Tibial nerve (tissue), 4 donors: ENCODE measurements around the gene NEXN. TPM values are rescaled to one million over a fixed set of nuclear protein-coding genes. Genes with fewer than 3 reads are reported as not detected.

ENCODE experiments used
- DNase-seq, 2 donors: peaks; one replicate each; pipeline ENCODE4 v3.0.0-alpha.2; 2019; ENCODE audit warnings: low spot score in 2 of 2
- H3K27ac ChIP-seq, 4 donors: fragments of 200-600 bp; sonication (generic) in 3 of 4; one replicate each; pipeline ENCODE4 v1.5.1; 2017 to 2019; ENCODE audit warnings: mild to moderate bottlenecking in 1 of 4
- H3K27me3 ChIP-seq, 2 donors: fragments of 200-600 bp; sonication (generic) in 1 of 2; one replicate each; pipeline versions ENCODE4 v1.5.1 to v1.6.0; 2017 to 2019
- H3K36me3 ChIP-seq, 3 donors: fragments of 200-600 bp; sonication (generic); one replicate each; pipeline ENCODE4 v1.5.1; 2018 to 2019
- H3K4me1 ChIP-seq, 4 donors: fragments of 200-600 bp; sonication (generic) in 3 of 4; one replicate each; pipeline ENCODE4 v1.5.1; 2017 to 2019
- H3K4me3 ChIP-seq, 4 donors: fragments of 200-600 bp; sonication (generic) in 3 of 4; one replicate each; pipeline ENCODE4 v1.5.1; 2017 to 2019; ENCODE audit warnings: mild to moderate bottlenecking in 1 of 4, moderate library complexity in 1 of 4
- H3K9me3 ChIP-seq, 4 donors: fragments of 200-600 bp; sonication (generic) in 3 of 4; one replicate each; pipeline ENCODE4 v1.5.1; 2017 to 2019
- EP300 ChIP-seq, 2 donors: sonication (generic); formaldehyde crosslinking; IDR thresholded peaks; one replicate each; pipeline ENCODE4 v1.6.1; 2017; ENCODE audit warnings: antibody characterized with exemption in 2 of 2, mild to moderate bottlenecking in 1 of 2
- POLR2A ChIP-seq, 2 donors: fragments of 450-650 bp; IDR thresholded peaks; one replicate each; pipeline ENCODE4 v1.6.1; 2017; ENCODE audit warnings: antibody characterized with exemption in 2 of 2, mild to moderate bottlenecking in 2 of 2, moderate library complexity in 2 of 2
- WGBS, 2 donors: methylation state at CpG; one replicate each; pipeline ENCODE4 v1.1.5; 2018; 5-methylcytosine and 5-hydroxymethylcytosine counted together
- total RNA-seq, 4 donors: library from RNA; depleted of rRNA; stranded (reverse); fragments of >200 nt; gene quantifications; one replicate each; pipeline ENCODE4 v1.1.0, GENCODE V29; 2016
- TF ChIP-seq, protein P1 (sequence below), 5 experiments: fragments of 200-600 bp in 3 of 5; fragments of 450-650 bp in 2 of 5; sonication (generic) in 3 of 5; IDR thresholded peaks; one replicate each; pipeline ENCODE4 v1.5.1; 2016 to 2019; ENCODE audit warnings: antibody characterized with exemption in 5 of 5, mild to moderate bottlenecking in 3 of 5, moderate library complexity in 2 of 5

NEXN gene
- total RNA-seq, 4 donors from 2014 or later = 18.0 to 22.8 (median 20.5) TPM

DNA sequence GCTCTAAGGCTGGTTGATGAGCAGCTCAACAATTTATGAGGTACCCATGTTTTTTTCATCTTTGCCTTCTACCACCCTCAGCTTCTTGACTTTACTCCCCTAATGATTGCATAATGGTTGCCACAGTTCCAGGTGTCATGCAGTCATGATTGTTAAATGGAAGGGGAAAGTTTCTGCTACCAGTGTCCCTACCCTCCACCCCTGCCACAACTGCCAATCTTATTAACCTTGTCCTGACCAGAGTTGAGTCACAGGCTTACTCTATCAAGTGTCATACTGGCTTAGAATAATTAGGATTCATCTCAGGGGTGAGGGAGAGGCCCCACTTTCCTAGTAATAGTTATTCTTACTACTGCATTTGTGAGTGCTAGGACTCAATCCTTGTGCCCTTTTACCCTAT lies 98.4 kb downstream of the NEXN start:
- H3K9me3 ChIP-seq = no peaks in the 10 kb centered on the region
- H3K27me3 ChIP-seq = no peaks in the 10 kb centered on the region
- H3K4me1 ChIP-seq = peaks cover 0 to 21% (median under 1%) of the 10 kb centered on the region in 4 donors
- no peak for TF ChIP-seq EP300 (IDR thresholded peaks at IDR 0.05)
- no peak for TF ChIP-seq POLR2A (IDR thresholded peaks at IDR 0.05)
- no peak overlapping the region for H3K27ac ChIP-seq
- H3K4me3 ChIP-seq = no peak overlapping the region
- no peak for DNase-seq
- peaks cover 0 to 5% (median 0%) of the 10 kb centered on the region in 3 donors for H3K36me3 ChIP-seq

DNA sequence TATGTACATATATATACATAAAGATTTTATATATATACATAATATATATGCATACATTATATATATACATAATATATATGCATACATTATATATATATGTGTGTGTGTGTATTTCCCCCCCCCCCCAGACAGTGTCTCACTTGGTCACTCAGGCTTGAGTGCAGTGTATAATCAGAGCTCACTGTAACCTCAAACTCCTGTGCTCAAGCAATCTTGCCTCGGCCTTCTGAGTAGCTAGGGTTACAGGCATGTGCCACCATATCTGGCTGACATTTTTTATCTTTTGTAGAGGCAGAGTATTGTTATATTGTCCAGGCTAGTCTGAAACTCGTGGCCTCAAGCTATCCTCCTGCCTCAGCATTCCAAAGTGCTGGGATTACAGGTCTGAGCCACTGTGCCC lies 99.5 kb downstream of the NEXN start:
- Histone ChIP-seq H3K27ac (no peak overlapping the region), H3K27me3 (no peaks in the 10 kb centered on the region), H3K4me1 (peaks cover 0 to 20% (median 0%) of the 10 kb centered on the region in 4 donors), H3K36me3 (peaks cover 0 to 10% (median 0%) of the 10 kb centered on the region in 3 donors), H3K9me3 (no peaks in the 10 kb centered on the region), H3K4me3 (no peak overlapping the region)
- 76 to 91% methylated on average over 2 of the region's 2 CpGs for WGBS, 2 donors
- DNase-seq = no peak
- TF ChIP-seq, protein P1, sequence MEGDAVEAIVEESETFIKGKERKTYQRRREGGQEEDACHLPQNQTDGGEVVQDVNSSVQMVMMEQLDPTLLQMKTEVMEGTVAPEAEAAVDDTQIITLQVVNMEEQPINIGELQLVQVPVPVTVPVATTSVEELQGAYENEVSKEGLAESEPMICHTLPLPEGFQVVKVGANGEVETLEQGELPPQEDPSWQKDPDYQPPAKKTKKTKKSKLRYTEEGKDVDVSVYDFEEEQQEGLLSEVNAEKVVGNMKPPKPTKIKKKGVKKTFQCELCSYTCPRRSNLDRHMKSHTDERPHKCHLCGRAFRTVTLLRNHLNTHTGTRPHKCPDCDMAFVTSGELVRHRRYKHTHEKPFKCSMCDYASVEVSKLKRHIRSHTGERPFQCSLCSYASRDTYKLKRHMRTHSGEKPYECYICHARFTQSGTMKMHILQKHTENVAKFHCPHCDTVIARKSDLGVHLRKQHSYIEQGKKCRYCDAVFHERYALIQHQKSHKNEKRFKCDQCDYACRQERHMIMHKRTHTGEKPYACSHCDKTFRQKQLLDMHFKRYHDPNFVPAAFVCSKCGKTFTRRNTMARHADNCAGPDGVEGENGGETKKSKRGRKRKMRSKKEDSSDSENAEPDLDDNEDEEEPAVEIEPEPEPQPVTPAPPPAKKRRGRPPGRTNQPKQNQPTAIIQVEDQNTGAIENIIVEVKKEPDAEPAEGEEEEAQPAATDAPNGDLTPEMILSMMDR (IDR thresholded peaks at IDR 0.05) = no peak
- no peak for TF ChIP-seq POLR2A (IDR thresholded peaks at IDR 0.05)
- no peak for TF ChIP-seq EP300 (IDR thresholded peaks at IDR 0.05)

DNA sequence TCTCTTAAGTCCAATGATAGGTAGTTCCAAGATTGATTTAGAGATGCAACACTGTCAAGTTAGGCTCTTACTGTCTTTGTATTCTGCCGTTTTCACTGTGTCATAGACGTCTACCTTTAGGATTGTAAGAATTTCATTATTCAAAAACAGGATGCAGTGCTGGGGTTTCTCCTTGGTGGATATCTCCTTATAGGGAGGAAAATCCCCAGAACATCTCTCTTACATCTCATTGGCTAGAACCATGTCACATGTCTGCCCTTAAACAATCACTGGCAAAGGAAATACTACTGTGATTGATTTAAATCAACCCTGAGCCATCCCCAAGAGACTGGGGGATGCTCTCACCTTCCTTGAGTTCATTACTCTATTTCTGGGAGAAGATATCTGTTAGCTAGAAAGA lies 101.3 kb downstream of the NEXN start:
- Histone ChIP-seq H3K4me1 (peaks cover 0 to 8% (median 0%) of the 10 kb centered on the region in 4 donors), H3K27ac (no peak overlapping the region), H3K9me3 (no peaks in the 10 kb centered on the region), H3K27me3 (no peaks in the 10 kb centered on the region), H3K4me3 (no peak overlapping the region), H3K36me3 (peaks cover 0 to 16% (median 3%) of the 10 kb centered on the region in 3 donors)
- no peak for TF ChIP-seq POLR2A (IDR thresholded peaks at IDR 0.05)
- TF ChIP-seq EP300 (IDR thresholded peaks at IDR 0.05) = no peak
- TF ChIP-seq, protein P1 (IDR thresholded peaks at IDR 0.05) = no peak
- no peak for DNase-seq
- 88 to 90% methylated on average over 2 of the region's 2 CpGs for WGBS, 2 donors

DNA sequence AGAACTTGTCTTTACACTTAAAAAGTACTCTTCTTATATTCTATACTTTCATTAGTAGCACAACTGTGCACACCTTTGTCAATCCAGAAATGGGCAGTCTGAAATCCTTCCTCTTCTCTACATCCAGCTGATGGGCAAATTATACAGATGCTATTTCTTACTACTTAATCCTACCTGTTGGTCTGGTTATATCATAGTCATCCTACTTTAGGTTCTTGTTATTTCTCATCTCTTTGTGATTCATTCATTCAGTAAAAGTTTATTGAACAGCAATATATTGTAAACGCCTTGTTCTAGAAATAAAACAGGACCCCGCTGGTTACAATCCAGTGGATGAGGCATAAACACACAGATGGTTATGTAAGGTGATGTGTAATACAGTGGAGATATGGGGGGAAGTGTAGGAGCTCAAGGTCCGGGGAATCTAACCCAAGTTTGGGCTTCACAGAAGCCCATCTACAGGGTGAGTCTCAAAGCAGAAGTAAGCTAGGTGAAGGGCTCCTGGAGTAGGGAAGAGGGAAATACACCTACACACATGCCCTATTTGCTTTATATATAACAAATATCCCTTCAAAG lies 102.3 kb downstream of the NEXN start:
- Histone ChIP-seq H3K4me3 (no peak overlapping the region), H3K27ac (no peak overlapping the region), H3K9me3 (no peaks in the 10 kb centered on the region), H3K27me3 (no peaks in the 10 kb centered on the region), H3K36me3 (peaks cover 0 to 16% (median 3%) of the 10 kb centered on the region in 3 donors), H3K4me1 (no peaks in the 10 kb centered on the region)
- 93 to 95% methylated on average over 3 of the region's 3 CpGs for WGBS, 2 donors
- TF ChIP-seq EP300 (IDR thresholded peaks at IDR 0.05) (no peak), POLR2A (IDR thresholded peaks at IDR 0.05) (no peak)
- TF ChIP-seq, protein P1 (IDR thresholded peaks at IDR 0.05) = no peak
- no peak for DNase-seq

DNA sequence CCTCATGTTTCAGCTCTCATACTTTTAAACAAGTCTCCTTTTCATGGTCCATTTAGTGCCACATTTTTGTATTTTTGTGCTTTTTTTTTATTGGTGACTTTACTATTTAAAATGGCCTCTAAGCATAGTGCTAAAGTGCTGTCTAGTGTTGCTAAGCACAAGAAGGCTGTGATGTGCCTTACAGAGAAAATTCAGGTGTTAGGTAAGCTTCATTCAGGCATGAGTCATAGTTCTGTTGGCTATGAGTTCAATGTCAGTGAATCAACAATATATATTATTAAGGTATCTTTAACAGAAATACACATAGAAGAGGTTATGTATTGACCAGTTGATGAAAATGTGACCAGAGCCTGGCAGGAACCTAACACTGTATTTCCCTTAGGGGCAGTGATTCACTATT lies 103.2 kb downstream of the NEXN start:
- DNase-seq = no peak
- Histone ChIP-seq H3K9me3 (no peaks in the 10 kb centered on the region), H3K36me3 (peaks cover 0 to 16% (median 3%) of the 10 kb centered on the region in 3 donors), H3K4me3 (no peak overlapping the region), H3K4me1 (no peaks in the 10 kb centered on the region), H3K27ac (no peak overlapping the region), H3K27me3 (no peaks in the 10 kb centered on the region)
- TF ChIP-seq POLR2A (IDR thresholded peaks at IDR 0.05) (no peak), EP300 (IDR thresholded peaks at IDR 0.05) (no peak)
- TF ChIP-seq, protein P1 (IDR thresholded peaks at IDR 0.05) = no peak

Other genes starting within 250 kb of the NEXN start
- 10 to 100 TPM; 49.6 to 73.5 (median 52.2) TPM for gene ZZZ3, start 206.0 kb upstream of the NEXN start, total RNA-seq
- 100 to 1,000 TPM in 1 of 4 donors, 10 to 100 TPM in 3; 87.9 to 108 (median 88.7) TPM for gene USP33, start 128.8 kb upstream of the NEXN start, total RNA-seq
- 10 to 100 TPM; 14.7 to 27.8 (median 21.2) TPM for gene MIGA1, start 109.0 kb upstream of the NEXN start, total RNA-seq
- 100 to 1,000 TPM in 3 of 4 donors, 10 to 100 TPM in 1; 99.0 to 136 (median 121) TPM for gene FUBP1, start 90.4 kb downstream of the NEXN start, total RNA-seq
- 10 to 100 TPM; 33.9 to 38.0 (median 35.6) TPM for gene DNAJB4, start 116.3 kb downstream of the NEXN start, total RNA-seq
- gene GIPC2, start 157.3 kb downstream of the NEXN start, total RNA-seq = 1 to 10 TPM; 2.1 to 6.9 (median 3.7) TPM